Measurements from ENCODE around the gene SLC9A9.

DNA sequence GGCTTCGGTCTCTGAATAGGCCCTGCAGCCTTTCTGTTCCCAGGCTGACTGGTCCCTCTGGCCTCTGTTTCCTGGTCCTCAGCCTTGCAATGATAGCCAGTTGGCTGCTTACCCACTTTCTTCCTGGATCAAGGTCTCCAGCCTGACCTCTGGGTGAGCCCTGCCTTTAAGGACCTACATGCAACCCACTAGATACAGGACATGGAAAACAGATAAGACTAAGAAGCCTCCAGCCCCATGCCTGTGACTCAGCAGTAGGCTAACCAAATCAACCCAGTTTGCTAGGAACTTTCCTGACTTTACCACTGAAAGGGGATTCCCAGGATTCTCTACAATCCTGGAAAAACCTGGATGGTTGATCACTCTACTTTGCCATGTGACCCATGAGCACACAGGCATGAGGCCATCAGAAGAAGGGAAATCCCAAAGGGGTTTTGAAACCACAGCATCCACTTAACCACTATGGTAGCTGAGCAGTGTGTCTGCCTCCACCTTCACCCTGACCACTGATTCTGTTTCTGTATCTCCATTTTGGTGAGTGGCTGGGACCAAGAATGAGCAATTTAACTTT, 540.6 kb downstream of the SLC9A9 start:
- TF ChIP-seq JUND (IDR thresholded peaks at IDR 0.05): no peak
- TF ChIP-seq, protein P1, sequence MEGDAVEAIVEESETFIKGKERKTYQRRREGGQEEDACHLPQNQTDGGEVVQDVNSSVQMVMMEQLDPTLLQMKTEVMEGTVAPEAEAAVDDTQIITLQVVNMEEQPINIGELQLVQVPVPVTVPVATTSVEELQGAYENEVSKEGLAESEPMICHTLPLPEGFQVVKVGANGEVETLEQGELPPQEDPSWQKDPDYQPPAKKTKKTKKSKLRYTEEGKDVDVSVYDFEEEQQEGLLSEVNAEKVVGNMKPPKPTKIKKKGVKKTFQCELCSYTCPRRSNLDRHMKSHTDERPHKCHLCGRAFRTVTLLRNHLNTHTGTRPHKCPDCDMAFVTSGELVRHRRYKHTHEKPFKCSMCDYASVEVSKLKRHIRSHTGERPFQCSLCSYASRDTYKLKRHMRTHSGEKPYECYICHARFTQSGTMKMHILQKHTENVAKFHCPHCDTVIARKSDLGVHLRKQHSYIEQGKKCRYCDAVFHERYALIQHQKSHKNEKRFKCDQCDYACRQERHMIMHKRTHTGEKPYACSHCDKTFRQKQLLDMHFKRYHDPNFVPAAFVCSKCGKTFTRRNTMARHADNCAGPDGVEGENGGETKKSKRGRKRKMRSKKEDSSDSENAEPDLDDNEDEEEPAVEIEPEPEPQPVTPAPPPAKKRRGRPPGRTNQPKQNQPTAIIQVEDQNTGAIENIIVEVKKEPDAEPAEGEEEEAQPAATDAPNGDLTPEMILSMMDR (IDR thresholded peaks at IDR 0.05; ENCODE audit: low read depth, low read length, missing input control): no peak
- TF ChIP-seq, protein P2, sequence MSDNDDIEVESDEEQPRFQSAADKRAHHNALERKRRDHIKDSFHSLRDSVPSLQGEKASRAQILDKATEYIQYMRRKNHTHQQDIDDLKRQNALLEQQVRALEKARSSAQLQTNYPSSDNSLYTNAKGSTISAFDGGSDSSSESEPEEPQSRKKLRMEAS (IDR thresholded peaks at IDR 0.05): no peak
- TF ChIP-seq, protein P3, sequence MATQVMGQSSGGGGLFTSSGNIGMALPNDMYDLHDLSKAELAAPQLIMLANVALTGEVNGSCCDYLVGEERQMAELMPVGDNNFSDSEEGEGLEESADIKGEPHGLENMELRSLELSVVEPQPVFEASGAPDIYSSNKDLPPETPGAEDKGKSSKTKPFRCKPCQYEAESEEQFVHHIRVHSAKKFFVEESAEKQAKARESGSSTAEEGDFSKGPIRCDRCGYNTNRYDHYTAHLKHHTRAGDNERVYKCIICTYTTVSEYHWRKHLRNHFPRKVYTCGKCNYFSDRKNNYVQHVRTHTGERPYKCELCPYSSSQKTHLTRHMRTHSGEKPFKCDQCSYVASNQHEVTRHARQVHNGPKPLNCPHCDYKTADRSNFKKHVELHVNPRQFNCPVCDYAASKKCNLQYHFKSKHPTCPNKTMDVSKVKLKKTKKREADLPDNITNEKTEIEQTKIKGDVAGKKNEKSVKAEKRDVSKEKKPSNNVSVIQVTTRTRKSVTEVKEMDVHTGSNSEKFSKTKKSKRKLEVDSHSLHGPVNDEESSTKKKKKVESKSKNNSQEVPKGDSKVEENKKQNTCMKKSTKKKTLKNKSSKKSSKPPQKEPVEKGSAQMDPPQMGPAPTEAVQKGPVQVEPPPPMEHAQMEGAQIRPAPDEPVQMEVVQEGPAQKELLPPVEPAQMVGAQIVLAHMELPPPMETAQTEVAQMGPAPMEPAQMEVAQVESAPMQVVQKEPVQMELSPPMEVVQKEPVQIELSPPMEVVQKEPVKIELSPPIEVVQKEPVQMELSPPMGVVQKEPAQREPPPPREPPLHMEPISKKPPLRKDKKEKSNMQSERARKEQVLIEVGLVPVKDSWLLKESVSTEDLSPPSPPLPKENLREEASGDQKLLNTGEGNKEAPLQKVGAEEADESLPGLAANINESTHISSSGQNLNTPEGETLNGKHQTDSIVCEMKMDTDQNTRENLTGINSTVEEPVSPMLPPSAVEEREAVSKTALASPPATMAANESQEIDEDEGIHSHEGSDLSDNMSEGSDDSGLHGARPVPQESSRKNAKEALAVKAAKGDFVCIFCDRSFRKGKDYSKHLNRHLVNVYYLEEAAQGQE (IDR thresholded peaks at IDR 0.05): no peak
- TF ChIP-seq GABPA (IDR thresholded peaks at IDR 0.05 in 1 of 2, conservative IDR thresholded peaks at IDR 0.05 in 1 of 2): no peak
- no peak for TF ChIP-seq RAD21 (IDR thresholded peaks at IDR 0.05)
- no peak for TF ChIP-seq EGR1 (IDR thresholded peaks at IDR 0.05; ENCODE audit: low read depth in 2 of 2)
- no peak for TF ChIP-seq TAF1 (conservative IDR thresholded peaks at IDR 0.05)
- TF ChIP-seq, protein P4, sequence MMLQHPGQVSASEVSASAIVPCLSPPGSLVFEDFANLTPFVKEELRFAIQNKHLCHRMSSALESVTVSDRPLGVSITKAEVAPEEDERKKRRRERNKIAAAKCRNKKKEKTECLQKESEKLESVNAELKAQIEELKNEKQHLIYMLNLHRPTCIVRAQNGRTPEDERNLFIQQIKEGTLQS (IDR thresholded peaks at IDR 0.05): no peak
